OCI-LY7 (cell line): ENCODE results near the gene TMEM72.

Source experiments
- CTCF ChIP-seq: fragments of 200-600 bp; sonication (generic); conservative IDR thresholded peaks from 2 replicates; pipeline ENCODE4 v1.5.1; 2014; ENCODE audit warnings: mild to moderate bottlenecking, antibody characterized with exemption, low read length, moderate library complexity, mixed read lengths
- EZH2phosphoT487 ChIP-seq: fragments of 200-600 bp; sonication (generic); IDR thresholded peaks from 2 replicates; pipeline ENCODE4 v1.6.1; 2018; ENCODE audit warnings: low read depth, borderline replicate concordance, mild to moderate bottlenecking, mixed run types, antibody characterized with exemption, low read length, moderate library complexity, mixed read lengths

GRCh38 chr10:44952779-44953231 is 41.7 kb downstream of the TMEM72 start:
- TF ChIP-seq CTCF (no peak), EZH2phosphoT487 (no peak)
